Fibroblast of villous mesenchyme (primary cell): ENCODE results near the gene PKMYT1. TPM values are rescaled to one million over a fixed set of nuclear protein-coding genes. Genes with fewer than 3 reads are reported as not detected.

ENCODE experiments used
- DNase-seq: peaks from one replicate; pipeline ENCODE4 v3.0.0-alpha.2; 2010; ENCODE audit warnings: low read depth
- H3K4me3 ChIP-seq: 2 replicates; pipeline ENCODE4 v1.5.1; 2011; ENCODE audit warnings: low read depth, mild to moderate bottlenecking, low read length
- total RNA-seq: library from RNA; depleted of rRNA; stranded (reverse); fragments of >200 nt; gene quantifications from 2 replicates; pipeline ENCODE4 v1.2.3, GENCODE V29; 2012
- TF ChIP-seq, protein P1 (sequence below): IDR thresholded peaks from 2 replicates; pipeline ENCODE4 v1.5.1; 2012; ENCODE audit warnings: low read depth, mild to moderate bottlenecking, low read length; ENCODE audit not compliant: insufficient read depth

The PKMYT1 gene
- total RNA-seq, 1 donor, result 6.9 TPM

DNA sequence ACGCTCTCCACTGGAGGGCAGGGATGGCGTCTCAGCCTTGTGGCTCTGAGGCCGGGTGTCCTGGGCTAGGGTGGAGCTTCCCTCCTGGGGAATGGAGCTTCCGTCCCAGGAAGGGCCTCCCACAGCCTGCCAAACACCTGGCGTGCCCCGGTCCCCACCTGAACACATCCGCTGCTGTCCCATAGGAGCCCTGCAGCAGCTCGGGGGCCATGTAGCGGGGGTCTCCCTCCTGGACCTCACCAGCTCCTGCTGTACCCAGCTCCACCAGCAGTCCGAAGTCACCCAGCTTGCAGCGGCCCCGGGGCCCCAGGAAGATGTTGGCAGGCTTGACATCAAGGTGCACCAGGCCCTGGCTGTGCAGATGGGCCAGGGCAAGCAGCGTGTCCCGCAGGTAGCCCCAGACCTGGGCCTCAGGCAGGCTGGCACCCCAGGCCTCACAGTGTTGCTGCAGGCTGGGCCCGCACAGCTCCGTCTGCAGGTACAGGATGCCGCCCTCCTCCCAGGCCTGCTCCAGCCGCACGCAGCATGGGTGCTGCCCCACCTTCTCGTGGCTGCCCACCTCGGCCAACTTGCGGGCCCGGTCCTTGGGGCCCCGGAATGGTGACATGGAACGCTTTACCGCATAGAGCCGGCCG is 5.0 kb downstream of the PKMYT1 start:
- TF ChIP-seq, protein P1, sequence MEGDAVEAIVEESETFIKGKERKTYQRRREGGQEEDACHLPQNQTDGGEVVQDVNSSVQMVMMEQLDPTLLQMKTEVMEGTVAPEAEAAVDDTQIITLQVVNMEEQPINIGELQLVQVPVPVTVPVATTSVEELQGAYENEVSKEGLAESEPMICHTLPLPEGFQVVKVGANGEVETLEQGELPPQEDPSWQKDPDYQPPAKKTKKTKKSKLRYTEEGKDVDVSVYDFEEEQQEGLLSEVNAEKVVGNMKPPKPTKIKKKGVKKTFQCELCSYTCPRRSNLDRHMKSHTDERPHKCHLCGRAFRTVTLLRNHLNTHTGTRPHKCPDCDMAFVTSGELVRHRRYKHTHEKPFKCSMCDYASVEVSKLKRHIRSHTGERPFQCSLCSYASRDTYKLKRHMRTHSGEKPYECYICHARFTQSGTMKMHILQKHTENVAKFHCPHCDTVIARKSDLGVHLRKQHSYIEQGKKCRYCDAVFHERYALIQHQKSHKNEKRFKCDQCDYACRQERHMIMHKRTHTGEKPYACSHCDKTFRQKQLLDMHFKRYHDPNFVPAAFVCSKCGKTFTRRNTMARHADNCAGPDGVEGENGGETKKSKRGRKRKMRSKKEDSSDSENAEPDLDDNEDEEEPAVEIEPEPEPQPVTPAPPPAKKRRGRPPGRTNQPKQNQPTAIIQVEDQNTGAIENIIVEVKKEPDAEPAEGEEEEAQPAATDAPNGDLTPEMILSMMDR, result no peak
- no peak overlapping the region for H3K4me3 ChIP-seq
- no peak for DNase-seq

DNA sequence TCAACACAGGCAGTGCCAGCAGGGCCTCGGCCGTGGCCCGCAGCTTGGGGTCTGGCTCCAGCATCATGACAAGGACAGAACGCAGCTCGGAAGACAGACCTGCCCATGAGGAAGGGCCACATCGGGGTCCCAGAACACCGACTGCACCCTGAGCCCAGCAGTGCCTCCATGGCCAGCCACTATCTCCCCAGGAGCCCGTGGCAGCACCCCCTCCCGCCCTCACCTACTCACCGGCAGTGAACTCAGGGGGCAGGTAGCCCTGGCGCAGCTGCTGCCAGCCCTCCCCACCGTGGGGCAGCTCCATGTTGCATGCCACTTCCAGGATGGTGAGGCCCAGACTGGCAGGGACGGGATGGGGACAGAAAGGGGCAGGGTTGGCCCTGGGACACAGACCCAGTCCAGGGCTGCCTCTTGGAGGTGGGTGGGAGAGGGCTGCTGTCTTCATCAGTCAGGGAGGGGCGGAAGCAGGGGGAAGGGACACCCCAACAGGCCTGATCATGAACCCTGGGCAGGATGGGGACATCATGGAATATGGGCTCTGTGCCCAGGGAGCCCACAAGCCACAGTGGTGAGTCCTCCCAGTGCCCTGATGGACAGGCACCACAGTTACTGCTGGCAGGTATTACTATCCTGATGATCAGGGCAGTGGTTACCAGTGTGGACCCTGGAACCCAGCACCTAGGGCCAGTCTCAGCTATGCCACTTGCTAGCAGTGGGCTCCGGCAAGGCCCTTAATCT is 5.8 kb downstream of the PKMYT1 start:
- TF ChIP-seq, protein P1, result no peak
- no peak for DNase-seq

DNA sequence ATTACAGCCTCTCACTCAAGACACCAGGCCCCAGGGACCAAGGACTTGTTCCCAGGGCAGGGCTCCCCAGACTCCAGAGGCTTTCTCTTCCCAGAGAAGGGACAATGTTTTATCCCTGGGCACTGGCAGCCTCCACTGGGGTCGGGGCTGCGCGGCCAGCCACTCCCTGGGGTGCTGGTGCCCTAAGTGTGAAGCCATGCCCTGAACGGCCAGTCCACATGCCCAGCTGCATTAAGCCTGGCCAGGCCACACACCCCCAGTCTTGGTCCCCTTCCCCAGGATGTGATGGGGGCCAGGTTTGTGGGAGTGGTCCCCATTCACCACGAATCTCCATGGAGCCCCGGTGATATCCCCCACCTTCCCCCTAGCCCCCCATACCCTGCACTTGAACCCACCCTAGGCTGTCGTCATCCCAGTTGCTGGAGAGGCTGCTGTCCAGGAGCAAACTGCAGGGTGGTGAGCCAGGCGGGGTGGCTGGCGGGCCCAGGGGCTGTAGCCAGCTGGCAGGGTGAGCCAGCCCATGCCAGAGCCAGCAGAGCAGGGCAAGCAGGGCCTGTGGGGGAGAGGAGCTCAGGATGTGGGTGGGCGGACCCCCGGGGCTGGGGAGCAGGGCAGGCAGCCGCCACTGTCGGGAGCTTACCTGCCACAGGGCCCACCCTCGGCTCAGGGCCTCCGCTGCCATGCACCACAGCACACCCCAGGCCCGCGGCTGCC is 6.5 kb downstream of the PKMYT1 start:
- TF ChIP-seq, protein P1, result no peak
- no peak overlapping the region for H3K4me3 ChIP-seq
- no peak for DNase-seq

More for the DNA sequence above, 5.8 kb downstream of the PKMYT1 start:
- no peak overlapping the region for H3K4me3 ChIP-seq

DNA sequence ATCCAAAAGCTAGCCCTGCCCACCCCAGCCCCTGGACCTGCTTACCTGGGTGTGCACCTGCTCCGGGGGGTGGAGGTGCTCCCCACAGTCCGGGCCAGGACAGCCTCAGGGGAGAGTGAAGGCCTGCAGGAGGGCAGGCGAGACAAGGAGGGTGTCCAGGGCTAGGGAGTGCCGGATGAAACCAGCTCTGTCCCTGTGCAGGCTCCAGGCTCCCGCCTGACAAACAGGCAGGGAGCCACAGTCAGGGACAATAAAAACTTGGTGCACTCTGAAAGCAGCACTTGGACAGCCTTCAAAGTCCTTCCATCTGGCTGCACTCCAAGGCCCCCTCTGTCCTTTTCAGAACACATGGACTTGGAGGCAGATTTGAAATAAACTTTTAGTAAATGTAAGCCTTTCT is 7.2 kb downstream of the PKMYT1 start:
- no peak for DNase-seq
- no peak overlapping the region for H3K4me3 ChIP-seq
- TF ChIP-seq, protein P1, result no peak

DNA sequence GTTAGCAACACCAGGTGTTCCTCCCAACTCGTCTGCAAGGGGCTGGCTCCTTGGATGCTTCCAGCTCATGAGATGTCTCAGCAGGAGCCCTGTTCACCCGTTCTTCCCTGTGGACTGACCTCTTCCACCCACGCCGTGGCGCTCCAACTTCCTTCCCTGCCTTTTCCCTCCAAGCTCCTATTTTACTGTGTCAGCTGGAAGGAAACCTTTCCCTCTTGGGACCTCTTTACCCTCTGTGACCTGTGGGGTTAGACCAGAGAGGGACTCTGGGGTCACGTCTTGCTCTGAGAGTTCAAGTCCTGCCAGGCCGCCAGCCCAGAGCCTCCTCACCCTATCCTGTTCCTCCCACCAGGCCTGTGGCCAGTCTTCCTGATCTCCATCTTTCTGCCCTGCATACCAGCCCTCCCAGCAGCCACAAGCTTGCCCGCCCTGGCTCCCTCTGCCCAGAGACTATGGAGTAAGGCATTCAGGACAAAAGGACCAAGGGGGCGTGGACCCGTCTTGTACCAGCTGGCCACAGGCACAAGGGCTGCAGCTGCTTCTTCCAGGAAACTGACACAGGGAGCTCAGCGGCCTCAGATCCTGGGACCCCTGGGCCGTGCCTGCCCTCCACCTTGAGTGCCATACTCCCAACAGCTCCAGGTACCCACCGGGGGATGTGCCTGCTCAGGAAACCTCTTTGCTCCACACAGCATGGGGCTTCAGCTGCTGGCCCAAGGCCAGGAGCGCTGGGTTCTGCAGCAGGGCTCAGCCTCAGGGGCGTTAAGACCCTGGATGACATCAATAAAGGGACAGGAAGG is 8.1 kb downstream of the PKMYT1 start:
- no peak overlapping the region for H3K4me3 ChIP-seq
- TF ChIP-seq, protein P1, result no peak
- DNase-seq, result no peak

DNA sequence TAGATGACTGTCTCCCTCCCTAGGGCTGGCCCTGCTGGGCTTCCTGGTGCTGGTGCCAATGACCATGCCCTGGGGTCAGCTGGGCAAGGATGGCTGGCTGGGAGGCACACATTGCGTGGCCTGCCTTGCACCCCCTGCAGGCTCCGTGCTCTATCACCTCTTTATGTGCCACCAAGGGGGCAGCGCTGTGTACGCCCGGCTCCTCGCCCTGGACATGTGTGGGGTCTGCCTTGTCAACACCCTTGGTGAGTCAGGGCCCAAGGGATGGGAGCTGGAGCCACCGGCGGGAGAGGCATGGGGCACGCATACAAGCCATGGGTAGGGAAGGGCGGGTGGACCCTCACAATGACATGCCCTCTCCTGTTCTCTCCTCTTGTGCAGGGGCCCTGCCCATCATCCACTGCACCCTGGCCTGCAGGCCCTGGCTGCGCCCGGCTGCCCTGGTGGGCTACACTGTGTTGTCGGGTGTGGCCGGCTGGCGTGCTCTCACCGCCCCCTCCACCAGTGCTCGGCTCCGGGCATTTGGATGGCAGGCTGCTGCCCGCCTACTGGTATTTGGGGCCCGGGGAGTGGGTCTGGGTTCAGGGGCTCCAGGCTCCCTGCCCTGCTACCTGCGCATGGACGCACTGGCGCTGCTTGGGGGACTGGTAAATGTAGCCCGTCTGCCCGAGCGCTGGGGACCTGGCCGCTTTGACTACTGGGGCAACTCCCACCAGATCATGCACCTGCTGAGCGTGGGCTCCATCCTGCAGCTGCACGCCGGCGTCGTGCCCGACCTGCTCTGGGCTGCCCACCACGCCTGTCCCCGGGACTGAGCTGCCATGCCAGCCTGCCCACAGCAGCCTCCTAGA is 8.9 kb downstream of the PKMYT1 start:
- DNase-seq, result no peak
- no peak overlapping the region for H3K4me3 ChIP-seq
- TF ChIP-seq, protein P1, result no peak
